Fibroblast of villous mesenchyme (primary cell): ENCODE results near the gene RNASE11. TPM values are rescaled to one million over a fixed set of nuclear protein-coding genes. Genes with fewer than 3 reads are reported as not detected.
"Not testable (repeated sequence)": the region's sequence is repeated elsewhere in the genome, so short reads cannot be mapped to it uniquely, and the experiment has no call there.

Experiments used
- DNase-seq: peaks from one replicate; pipeline ENCODE4 v3.0.0-alpha.2; 2010; ENCODE audit warnings: low read depth
- H3K4me3 ChIP-seq: 2 replicates; pipeline ENCODE4 v1.5.1; 2011; ENCODE audit warnings: low read depth, mild to moderate bottlenecking, low read length
- CTCF ChIP-seq: IDR thresholded peaks from 2 replicates; pipeline ENCODE4 v1.5.1; 2012; ENCODE audit warnings: low read depth, mild to moderate bottlenecking, low read length; ENCODE audit not compliant: insufficient read depth
- total RNA-seq: library from RNA; depleted of rRNA; stranded (reverse); fragments of >200 nt; gene quantifications from 2 replicates; pipeline ENCODE4 v1.2.3, GENCODE V29; 2012

Gene RNASE11
- total RNA-seq, 1 donor, result not detected

DNA sequence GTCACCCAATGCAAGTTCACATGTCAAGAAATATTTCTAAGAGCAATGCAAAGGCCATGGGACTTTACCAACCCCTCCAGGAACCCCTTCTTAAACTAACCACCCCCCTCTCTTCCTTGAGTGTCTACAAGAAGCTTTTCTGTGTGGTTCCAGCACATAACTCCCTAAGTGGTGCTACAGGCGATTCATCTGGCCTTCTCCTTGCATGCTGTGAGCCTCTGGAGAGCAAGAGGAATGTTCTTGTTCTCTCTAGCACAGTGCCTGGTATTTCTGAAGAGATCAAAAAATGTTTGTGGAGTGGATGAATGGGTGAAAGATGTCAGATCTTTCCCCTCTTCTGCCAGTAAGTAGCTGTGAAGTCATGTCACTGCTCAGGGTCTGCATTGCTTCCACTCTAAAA is 9.3 kb upstream of the RNASE11 start:
- no peak for TF ChIP-seq CTCF
- no peak for DNase-seq
- no peak overlapping the region for H3K4me3 ChIP-seq

GRCh38 chr14:20595726-20596125 is 7.9 kb upstream of the RNASE11 start:
- not testable (repeated sequence) for DNase-seq, H3K4me3 ChIP-seq

- no peak overlapping the region for H3K4me3 ChIP-seq
- no peak for TF ChIP-seq CTCF
- no peak for DNase-seq
These were observed 4.8 kb upstream of the RNASE11 start for GRCh38 chr14:20592574-20592973.

GRCh38 chr14:20591235-20591634 is 3.4 kb upstream of the RNASE11 start, which contains the start of gene RNASE12:
TSS of gene RNASE12 (minus strand) at chr14:20591376. CDS start at chr14:20590723, 653 bp downstream.
- no peak within 1 kb of the TSS for H3K4me3 ChIP-seq
- no peak for DNase-seq
- TF ChIP-seq CTCF, result no peak

GRCh38 chr14:20583908-20584307 is 3.9 kb downstream of the RNASE11 start:
- no peak overlapping the region for H3K4me3 ChIP-seq
- no peak for DNase-seq
- TF ChIP-seq CTCF, result no peak

GRCh38 chr14:20583142-20583541 is 4.7 kb downstream of the RNASE11 start:
- TF ChIP-seq CTCF, result no peak
- DNase-seq, result no peak
- no peak overlapping the region for H3K4me3 ChIP-seq

GRCh38 chr14:20580242-20580641 is 7.6 kb downstream of the RNASE11 start:
- no peak for DNase-seq
- H3K4me3 ChIP-seq, result no peak overlapping the region
- TF ChIP-seq CTCF, result no peak
